Endothelial cell (in vitro differentiated cells): ENCODE measurements around the gene HOXD12. TPM values are rescaled to one million over a fixed set of nuclear protein-coding genes. Genes with fewer than 3 reads are reported as not detected.

Experiments used
- DNase-seq: peaks from one replicate; pipeline ENCODE4 v3.0.0; 2021; ENCODE audit warnings: low spot score
- H3K27ac Mint-ChIP-seq: one replicate; pipeline ENCODE4 v1.8.0; 2021; ENCODE audit warnings: mixed read lengths, inconsistent platforms; ENCODE audit not compliant: unreplicated experiment
- H3K27me3 Mint-ChIP-seq: one replicate; pipeline ENCODE4 v1.8.0; 2021; ENCODE audit warnings: mild to moderate bottlenecking, moderate library complexity, mixed read lengths, inconsistent platforms; ENCODE audit not compliant: unreplicated experiment
- H3K36me3 Mint-ChIP-seq: one replicate; pipeline ENCODE4 v1.8.0; 2021; ENCODE audit warnings: mild to moderate bottlenecking, low read depth, mixed read lengths, inconsistent platforms; ENCODE audit not compliant: unreplicated experiment
- H3K4me1 Mint-ChIP-seq: one replicate; pipeline ENCODE4 v1.8.0; 2021; ENCODE audit warnings: mild to moderate bottlenecking, mixed read lengths, inconsistent platforms; ENCODE audit not compliant: unreplicated experiment
- H3K4me3 Mint-ChIP-seq: one replicate; pipeline ENCODE4 v1.8.0; 2021; ENCODE audit warnings: mild to moderate bottlenecking, mixed read lengths, inconsistent platforms; ENCODE audit not compliant: unreplicated experiment
- H3K9me3 Mint-ChIP-seq: one replicate; pipeline ENCODE4 v1.8.0; 2021; ENCODE audit warnings: mixed read lengths, inconsistent platforms; ENCODE audit not compliant: unreplicated experiment
- CTCF ChIP-seq: fragments of 200-600 bp; sonication (generic); IDR thresholded peaks from one replicate; pipeline ENCODE4 v1.5.0; 2021; ENCODE audit warnings: antibody characterized with exemption; ENCODE audit not compliant: unreplicated experiment
- long read RNA-seq: library from polyadenylated mRNA; unstranded; transcript quantifications from one replicate; pipeline ENCODE4 v2.0.0, GENCODE V29; 2020; ENCODE audit not compliant: unreplicated experiment
- total RNA-seq: library from RNA; stranded (reverse); fragmentation: NEBNext Ultra II Directional; extraction: Animal tissue kit (Norgen Biotek cat#: 25700); gene quantifications from one replicate; pipeline ENCODE4 v1.2.1, GENCODE V29; 2021; ENCODE audit not compliant: unreplicated experiment

The HOXD12 gene
- not detected for total RNA-seq
- long read RNA-seq = 0 reads

GRCh38 chr2:176099728-176100546, at the start of gene HOXD12:
HOXD12 (plus strand) TSS chr2:176099795; CDS start chr2:176099802, 7 bp downstream.
- TF ChIP-seq CTCF = no peak
- no peaks in the 10 kb centered on the region for H3K9me3 Mint-ChIP-seq
- no peak within 1 kb of the TSS for H3K4me3 Mint-ChIP-seq
- peaks cover 22% of the 10 kb centered on the region for H3K4me1 Mint-ChIP-seq
- H3K36me3 Mint-ChIP-seq = no peaks in the 10 kb centered on the region
- no peak within 1 kb of the TSS for H3K27ac Mint-ChIP-seq
- DNase-seq = peak; percentile 14
- H3K27me3 Mint-ChIP-seq = peaks cover 53% of the 10 kb centered on the region

GRCh38 chr2:176056406-176056805, 43.2 kb upstream of the HOXD12 start:
- H3K36me3 Mint-ChIP-seq = no peaks in the 10 kb centered on the region
- no peak overlapping the region for H3K4me3 Mint-ChIP-seq
- H3K27me3 Mint-ChIP-seq = no peaks in the 10 kb centered on the region
- no peak for DNase-seq
- no peaks in the 10 kb centered on the region for H3K9me3 Mint-ChIP-seq
- TF ChIP-seq CTCF = no peak
- no peak overlapping the region for H3K27ac Mint-ChIP-seq
- no peaks in the 10 kb centered on the region for H3K4me1 Mint-ChIP-seq

- Mint-ChIP-seq H3K4me3 (no peak overlapping the region), H3K4me1 (peaks cover 12% of the 10 kb centered on the region), H3K36me3 (no peaks in the 10 kb centered on the region), H3K27ac (no peak overlapping the region), H3K9me3 (no peaks in the 10 kb centered on the region), H3K27me3 (peaks cover 7% of the 10 kb centered on the region)
- no peak for TF ChIP-seq CTCF
- DNase-seq = no peak
These were observed 35.6 kb upstream of the HOXD12 start for GRCh38 chr2:176063958-176064357.

GRCh38 chr2:176066645-176067588, 32.7 kb upstream of the HOXD12 start:
- Mint-ChIP-seq H3K9me3 (no peaks in the 10 kb centered on the region), H3K4me3 (no peak overlapping the region), H3K36me3 (no peaks in the 10 kb centered on the region), H3K27me3 (peaks cover 20% of the 10 kb centered on the region), H3K27ac (no peak overlapping the region), H3K4me1 (peaks cover 15% of the 10 kb centered on the region)
- peak; percentile 50 for DNase-seq
- TF ChIP-seq CTCF = no peak
